ENCODE measurements around the gene SECTM1. TPM values are rescaled to one million over a fixed set of nuclear protein-coding genes. Genes with fewer than 3 reads are reported as not detected.

SECTM1 gene
- total and polyA plus RNA-seq, 2 experiments from 2014 or later: 0.21 to 1.3 TPM

GRCh38 chr17:82278308-82278707, 55.3 kb downstream of the SECTM1 start:
- Histone ChIP-seq H3K36me3 (ENCODE audit: insufficient read depth) (no peaks in the 10 kb centered on the region), H2AFZ (no peak overlapping the region), H3K9me2 (ENCODE audit: insufficient read depth) (no peaks in the 10 kb centered on the region), H3F3A (replicated peaks; ENCODE audit: low read depth) (0 out of 2 replicates have a peak, but pooled peaks cover 14% of the 10 kb centered on the region), H3K79me2 (replicated peaks; ENCODE audit: insufficient read depth) (no peaks in the 10 kb centered on the region), H4K20me1 (replicated peaks; ENCODE audit: insufficient read depth) (peaks cover 5% of the 10 kb centered on the region; the same call in 1 of the 2 replicates), H3K27ac (ENCODE audit: low read depth) (no peak overlapping the region), H3K4me1 (ENCODE audit: insufficient read depth) (peaks cover 4% of the 10 kb centered on the region; the same call in 1 of the 2 replicates), H3K4me2 (no peak overlapping the region), H3K4me3 (no peak overlapping the region), H3K27me3 (ENCODE audit: insufficient read depth) (no peaks in the 10 kb centered on the region)
- no peak for TF ChIP-seq EZH2 (IDR thresholded peaks at IDR 0.05; ENCODE audit: low read depth, unreplicated experiment)
- no peak for TF ChIP-seq CTCF (conservative IDR thresholded peaks at IDR 0.05; ENCODE audit: low read depth in 2 of 2)
- no peak for TF ChIP-seq NANOG (IDR thresholded peaks at IDR 0.05; ENCODE audit: borderline replicate concordance)
- TF ChIP-seq ZNF114 (CRISPR knock-in tag; IDR thresholded peaks at IDR 0.05): no peak
- TF ChIP-seq ZNF331 (CRISPR knock-in tag; IDR thresholded peaks at IDR 0.05; ENCODE audit: low read depth): no peak
- no peak for TF ChIP-seq EZH2phosphoT487 (IDR thresholded peaks at IDR 0.05; ENCODE audit: unreplicated experiment)
- no peak for TF ChIP-seq ETS1 (IDR thresholded peaks at IDR 0.05)
- no peak for TF ChIP-seq ZNF462 (CRISPR knock-in tag; IDR thresholded peaks at IDR 0.05)
- no peak for TF ChIP-seq POLR2AphosphoS5 (IDR thresholded peaks at IDR 0.05; ENCODE audit: low read depth)
- TF ChIP-seq JUNB (IDR thresholded peaks at IDR 0.05; ENCODE audit: unreplicated experiment): no peak
- no peak for TF ChIP-seq STAT1 (IDR thresholded peaks at IDR 0.05; ENCODE audit: unreplicated experiment)
- no peak for TF ChIP-seq REST (IDR thresholded peaks at IDR 0.05; ENCODE audit: unreplicated experiment)
- no peak for TF ChIP-seq CREB1 (CRISPR knock-in tag; IDR thresholded peaks at IDR 0.05; ENCODE audit: low read depth)
- ATAC-seq (no peak), DNase-seq (ENCODE audit: low spot score) (no peak)
- Mint-ChIP-seq H3K36me3 (ENCODE audit: low read depth) (no peaks in the 10 kb centered on the region), H3K4me3 (no peak overlapping the region), H3K27me3 (ENCODE audit: insufficient read depth, low read depth, poor library complexity) (peaks cover 19% of the 10 kb centered on the region), H3K27ac (no peak overlapping the region), H3K9me3 (no peaks in the 10 kb centered on the region; the same call in 2 of the 3 replicates), H3K4me1 (peaks cover 29% of the 10 kb centered on the region)
